HCT116 (cell line): ENCODE results near the gene VWF. TPM values are rescaled to one million over a fixed set of nuclear protein-coding genes. Genes with fewer than 3 reads are reported as not detected.
A peak's percentile ranks its signal among the peaks of the same experiment; 100 is the strongest.

Experiments used
- ATAC-seq: fragments of 200-7000 bp; cut with Tn5 transposase; 2 replicates; pipeline ENCODE4 v1.9.1; 2020; ENCODE audit warnings: mild to moderate bottlenecking, moderate library complexity
- BruUV-seq: library from RNA; stranded (reverse); fragments of 400-500 nt; replicated peaks from 2 replicates; lab custom pipeline; 2021; lab: Mats Ljungman, UMichigan
- CTCF ChIA-PET: fragments of 300-600 bp; sonication (Branson Sonifier 250); formaldehyde crosslinking; loops from one replicate; lab custom pipeline; 2021; ENCODE audit warnings: antibody characterized with exemption; lab: Charles Lee
- POLR2A ChIA-PET: fragments of 300-600, 350-600 bp; sonication (Branson Sonifier 250); formaldehyde crosslinking; loops from one replicate; lab custom pipeline; 2021; ENCODE audit warnings: antibody characterized with exemption; lab: Charles Lee
- RAD21 ChIA-PET, 2 experiments: fragments of 300-600 bp; sonication (Branson Sonifier 250); formaldehyde crosslinking; loops; one replicate each; lab custom pipeline; 2023; ENCODE audit warnings: low total read pairs in 2 of 2; ENCODE audit not compliant: uncharacterized antibody in 2 of 2, unreplicated experiment in 2 of 2, low non-redundant PET in 1 of 2; lab: Charles Lee
- DNase-seq: peaks from one replicate; pipeline ENCODE4 v3.0.0-alpha.2; 2010; ENCODE audit warnings: low read depth, low spot score
- H2AFZ ChIP-seq: fragments of 200-600 bp; shearing (Covaris generic), sonication (generic); 2 replicates; pipeline ENCODE4 v1.6.1; 2017; ENCODE audit warnings: low read depth, mixed run types, mixed read lengths, antibody characterized with exemption, low read length; ENCODE audit not compliant: poor library complexity, severe bottlenecking
- H3K27ac ChIP-seq: 2 replicates; pipeline ENCODE4 v1.5.1; 2012; ENCODE audit warnings: low read depth, low read length
- H3K27me3 ChIP-seq: fragments of 200-600 bp; sonication (generic); 2 replicates; pipeline ENCODE4 v1.6.1; 2016; ENCODE audit warnings: mixed run types, low read length, mixed read lengths; ENCODE audit not compliant: insufficient read depth
- H3K36me3 ChIP-seq, 2 experiments: fragments of 200-500 bp in 1 of 2; fragments of 200-600 bp in 1 of 2; sonication (Bioruptor generic) in 1 of 2; sonication (generic) in 1 of 2; 2 replicates each; pipeline versions ENCODE4 v1.5.1 to v1.6.1; 2014 to 2016; ENCODE audit warnings: low read length in 2 of 2, inconsistent platforms in 1 of 2, mixed read lengths in 1 of 2, mixed run types in 1 of 2; ENCODE audit not compliant: insufficient read depth in 2 of 2, control insufficient read depth in 1 of 2
- H3K4me1 ChIP-seq, 2 experiments: fragments of 200-600 bp in 1 of 2; sonication (generic) in 1 of 2; 2 replicates each; pipeline versions ENCODE4 v1.5.1 to v1.6.1; 2012 to 2017; ENCODE audit warnings: low read length in 2 of 2, inconsistent platforms in 1 of 2, mild to moderate bottlenecking in 1 of 2, mixed read lengths in 1 of 2, mixed run types in 1 of 2, moderate library complexity in 1 of 2; ENCODE audit not compliant: insufficient read depth in 2 of 2, control insufficient read depth in 1 of 2
- H3K4me2 ChIP-seq: fragments of 200-600 bp; sonication (generic); 2 replicates; pipeline ENCODE4 v1.6.1; 2017; ENCODE audit warnings: mixed run types, low read length, mixed read lengths
- H3K4me3 ChIP-seq, 2 experiments: fragments of 200-600 bp in 1 of 2; sonication (generic) in 1 of 2; replicated peaks in 1 of 2; 2 replicates each; pipeline ENCODE4 v1.5.1; 2011 to 2016; ENCODE audit warnings: low read length in 2 of 2, control low read depth in 1 of 2, low read depth in 1 of 2, mild to moderate bottlenecking in 1 of 2, mixed read lengths in 1 of 2, mixed run types in 1 of 2
- H3K79me2 ChIP-seq: fragments of 200-600 bp; sonication (generic); 2 replicates; pipeline ENCODE4 v1.6.1; 2017; ENCODE audit warnings: mild to moderate bottlenecking, mixed run types, low read length, moderate library complexity, mixed read lengths; ENCODE audit not compliant: insufficient read depth
- H3K9ac ChIP-seq: fragments of 200-600 bp; sonication (generic); 2 replicates; pipeline ENCODE4 v1.6.1; 2016; ENCODE audit warnings: low read length, mixed read lengths
- H3K9me2 ChIP-seq: fragments of 200-600 bp; sonication (generic), shearing (Covaris generic); 2 replicates; pipeline ENCODE4 v1.6.1; 2017; ENCODE audit warnings: mixed run types, mild to moderate bottlenecking, moderate library complexity; ENCODE audit not compliant: insufficient read depth
- H3K9me3 ChIP-seq, 2 experiments: fragments of 200-500 bp in 1 of 2; fragments of 200-600 bp in 1 of 2; sonication (Bioruptor generic) in 1 of 2; sonication (generic) in 1 of 2; 2 replicates each; pipeline ENCODE4 v1.6.1; 2014 to 2017; ENCODE audit warnings: low read length in 2 of 2, mixed read lengths in 2 of 2, inconsistent platforms in 1 of 2, low read depth in 1 of 2, mild to moderate bottlenecking in 1 of 2, mixed run types in 1 of 2, moderate library complexity in 1 of 2; ENCODE audit not compliant: control insufficient read depth in 1 of 2, insufficient read depth in 1 of 2
- H4K20me1 ChIP-seq: fragments of 200-600 bp; sonication (generic), shearing (Covaris generic); 2 replicates; pipeline ENCODE4 v1.6.1; 2017; ENCODE audit warnings: mixed run types, mild to moderate bottlenecking, moderate library complexity; ENCODE audit not compliant: insufficient read depth
- EGR1 ChIP-seq: IDR thresholded peaks from 2 replicates; pipeline ENCODE4 v1.6.1; 2012; ENCODE audit warnings: low read depth
- POLR2A ChIP-seq: IDR thresholded peaks from 2 replicates; pipeline ENCODE4 v1.7.0; 2011; ENCODE audit warnings: borderline replicate concordance; ENCODE audit not compliant: insufficient read depth, insufficient read length; ENCODE audit errors: extremely low read depth
- SRF ChIP-seq: IDR thresholded peaks from 2 replicates; pipeline ENCODE4 v1.6.1; 2012; ENCODE audit warnings: low read depth
- TCF7L2 ChIP-seq: IDR thresholded peaks from 2 replicates; pipeline ENCODE4 v1.7.0; 2011; ENCODE audit warnings: borderline replicate concordance, inconsistent platforms; ENCODE audit not compliant: insufficient read depth, insufficient read length; ENCODE audit errors: extremely low read depth
- ZFX ChIP-seq: fragments of 450-650 bp; IDR thresholded peaks from 2 replicates; pipeline ENCODE4 v1.6.1; 2017
- intact Hi-C: fragments of 100-400 bp; cut with micrococcal nuclease; formaldehyde crosslinking; loops from 2 replicates; pipeline ENCODE4 v1.10.0; 2022
- total RNA-seq: library from RNA; stranded (reverse); gene quantifications from one replicate; pipeline ENCODE4 v1.2.1, GENCODE V29; 2021; ENCODE audit not compliant: unreplicated experiment

VWF gene
- total RNA-seq, 1 experiment from 2014 or later: 0.57 TPM

DNA sequence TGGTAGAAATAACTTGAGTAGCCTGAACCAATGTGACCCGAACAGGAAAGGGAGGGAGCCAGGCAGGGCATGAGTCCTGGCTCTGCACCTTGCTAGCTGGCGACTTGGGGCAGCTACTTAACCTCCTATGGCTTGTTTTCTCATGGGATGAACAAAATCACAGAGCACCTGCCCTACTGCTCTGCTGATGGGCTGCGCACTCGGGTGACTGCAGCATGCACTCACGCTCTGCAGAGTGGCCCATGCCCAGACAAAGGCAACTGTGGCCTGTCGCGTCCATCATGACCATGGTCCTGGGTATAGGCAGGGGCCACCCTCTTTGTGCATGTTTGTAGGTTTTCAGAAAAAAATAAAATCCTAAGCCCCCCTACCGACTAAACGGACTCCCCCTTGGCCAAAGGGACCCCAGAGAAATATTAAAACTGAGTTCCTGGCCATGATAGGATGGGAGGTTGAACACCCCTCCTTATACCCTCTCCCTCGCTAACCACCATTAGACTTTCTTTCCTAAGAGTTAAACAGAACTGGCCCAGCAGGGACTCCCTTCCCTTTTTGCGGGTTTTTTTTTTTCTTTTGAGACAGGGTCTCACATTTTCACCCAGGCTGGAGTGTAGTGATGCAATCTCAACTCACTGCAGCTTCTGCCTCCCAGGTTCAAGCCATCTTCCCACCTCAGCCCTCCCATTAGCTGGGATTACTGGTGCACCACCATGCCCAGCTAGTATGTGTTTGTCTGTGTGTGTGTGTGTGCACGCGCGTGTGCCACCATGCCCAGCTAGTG is 32.5 kb downstream of the VWF start:
- CTCF ChIA-PET: interaction anchor here (0.9 kb wide), 1 partner anchor 9 kb away, joined by 3 read pairs; no protein-coding TSS in a partner anchor
- Histone ChIP-seq H2AFZ (no peak overlapping the region), H4K20me1 (no peaks in the 10 kb centered on the region), H3K4me1 (peaks cover 33 to 63% of the 10 kb centered on the region in 2 experiments), H3K79me2 (no peaks in the 10 kb centered on the region), H3K9me3 (no peaks in the 10 kb centered on the region), H3K27me3 (no peaks in the 10 kb centered on the region), H3K4me3 (no peak overlapping the region), H3K27ac (no peak overlapping the region), H3K9me2 (no peaks in the 10 kb centered on the region), H3K9ac (no peak overlapping the region), H3K36me3 (no peaks in the 10 kb centered on the region), H3K4me2 (peak overlapping the region; percentile 83)
- TF ChIP-seq POLR2A (peak; percentile 52), TCF7L2 (no peak)
- RAD21 ChIA-PET: no interaction called here
- no peak for DNase-seq
- POLR2A ChIA-PET: interaction anchor here (0.9 to 2.0 kb wide), 5 partner anchors 8 to 192 kb away, joined by 3 to 12 read pairs (median 4); no protein-coding TSS in a partner anchor
- no peak for ATAC-seq
- intact Hi-C loops: no loop called here
- no TSS peak for BruUV-seq

DNA sequence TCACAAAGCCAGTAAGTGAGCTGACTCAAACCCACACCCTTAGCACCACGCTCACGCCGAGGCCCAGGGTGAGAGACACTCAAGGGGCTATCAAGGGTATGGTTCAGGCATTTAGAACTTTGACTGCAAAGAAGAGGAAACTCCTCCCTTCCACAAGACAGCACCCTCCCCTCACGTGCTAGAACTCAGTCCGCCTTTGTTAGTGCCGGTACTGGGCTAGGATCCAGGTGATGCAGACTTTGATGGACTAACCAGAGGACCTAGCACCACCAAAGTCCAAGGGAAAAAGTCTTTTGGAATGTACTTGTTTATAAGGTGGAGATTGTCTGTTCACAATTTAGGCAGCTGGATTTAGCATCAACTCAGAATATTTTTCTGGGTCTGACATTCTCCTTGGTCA is 33.7 kb downstream of the VWF start:
- DNase-seq: no peak
- H2AFZ ChIP-seq: no peak overlapping the region
- peaks cover 36 to 74% of the 10 kb centered on the region in 2 experiments for H3K4me1 ChIP-seq
- H3K27me3 ChIP-seq: no peaks in the 10 kb centered on the region
- ChIA-PET POLR2A (no interaction called here), CTCF (interaction anchor here (0.7 kb wide), 1 partner anchor 24 kb away, joined by 3 read pairs; no protein-coding TSS in a partner anchor), RAD21 (no interaction called here)
- no peaks in the 10 kb centered on the region for H3K9me2 ChIP-seq
- no peak for TF ChIP-seq ZFX
- no peak for TF ChIP-seq EGR1
- TF ChIP-seq SRF: no peak
- peak; percentile 19 for TF ChIP-seq TCF7L2
- H3K9me3 ChIP-seq: no peaks in the 10 kb centered on the region
- H3K79me2 ChIP-seq: no peaks in the 10 kb centered on the region
- no TSS peak for BruUV-seq
- H3K36me3 ChIP-seq: no peaks in the 10 kb centered on the region
- H3K9ac ChIP-seq: no peak overlapping the region
- ATAC-seq: no peak
- no peak overlapping the region for H3K4me3 ChIP-seq
- intact Hi-C loops: no loop called here
- H3K4me2 ChIP-seq: no peak overlapping the region
- H4K20me1 ChIP-seq: no peaks in the 10 kb centered on the region
- no peak overlapping the region for H3K27ac ChIP-seq
